A673 (cell line): ENCODE results near the gene RIMS4. TPM values are rescaled to one million over a fixed set of nuclear protein-coding genes. Genes with fewer than 3 reads are reported as not detected.

Experiments
- BruUV-seq: library from RNA; stranded (reverse); fragments of 400-500 nt; replicated peaks from 2 replicates; lab custom pipeline; 2021; lab: Mats Ljungman, UMichigan
- CTCF ChIA-PET: fragments of 300-600 bp; sonication (Branson Sonifier 250); formaldehyde crosslinking; loops from one replicate; lab custom pipeline; 2022; ENCODE audit warnings: antibody characterized with exemption; lab: Charles Lee
- POLR2A ChIA-PET: fragments of 300-600 bp; sonication (Branson Sonifier 250); formaldehyde crosslinking; loops from one replicate; lab custom pipeline; 2022; ENCODE audit warnings: antibody characterized with exemption; ENCODE audit not compliant: low non-redundant PET; lab: Charles Lee
- DNase-seq: peaks from one replicate; pipeline ENCODE4 v3.0.0-alpha.2; 2015; ENCODE audit warnings: low spot score
- H3K27ac ChIP-seq: fragments of 200-600 bp; sonication (generic); 2 replicates; pipeline ENCODE4 v1.5.1; 2016; ENCODE audit warnings: mixed run types, low read depth, mild to moderate bottlenecking, mixed read lengths, antibody characterized with exemption, low read length; ENCODE audit not compliant: poor library complexity, severe bottlenecking
- H3K27me3 ChIP-seq: fragments of 200-600 bp; sonication (generic); replicated peaks from 2 replicates; pipeline ENCODE4 v1.6.1; 2017; ENCODE audit warnings: mixed run types, low read depth, mild to moderate bottlenecking, mixed read lengths, antibody characterized with exemption, low read length; ENCODE audit not compliant: insufficient read depth, poor library complexity
- H3K36me3 ChIP-seq: fragments of 200-600 bp; sonication (generic); 2 replicates; pipeline ENCODE4 v1.6.1; 2016; ENCODE audit warnings: mixed run types, mild to moderate bottlenecking, mixed read lengths, antibody characterized with exemption, low read length; ENCODE audit not compliant: insufficient read depth, poor library complexity, severe bottlenecking
- H3K4me1 ChIP-seq: fragments of 200-600 bp; sonication (generic); 2 replicates; pipeline ENCODE4 v1.6.1; 2017; ENCODE audit warnings: mixed run types, mild to moderate bottlenecking, mixed read lengths, antibody characterized with exemption, low read length; ENCODE audit not compliant: insufficient read depth, poor library complexity, severe bottlenecking
- H3K4me3 ChIP-seq: fragments of 200-600 bp; sonication (generic); 2 replicates; pipeline ENCODE4 v1.5.1; 2016; ENCODE audit warnings: low read depth, mixed run types, mild to moderate bottlenecking, mixed read lengths, low read length; ENCODE audit not compliant: poor library complexity, severe bottlenecking
- H3K9me3 ChIP-seq: fragments of 200-600 bp; sonication (generic); 2 replicates; pipeline ENCODE4 v1.6.1; 2016; ENCODE audit warnings: mixed run types, low read depth, mild to moderate bottlenecking, mixed read lengths, antibody characterized with exemption, low read length; ENCODE audit not compliant: poor library complexity, severe bottlenecking
- CTCF ChIP-seq: fragments of 300-800, 200-600 bp; sonication (generic); conservative IDR thresholded peaks from 2 replicates; pipeline ENCODE4 v1.5.1; 2017; ENCODE audit warnings: low read depth, mild to moderate bottlenecking, antibody characterized with exemption, low read length, moderate library complexity, mixed read lengths
- EZH2 ChIP-seq: fragments of 200-600 bp; sonication (generic); IDR thresholded peaks from 2 replicates; pipeline ENCODE4 v1.6.1; 2017; ENCODE audit warnings: borderline replicate concordance, low read depth, mild to moderate bottlenecking, mixed read lengths, antibody characterized with exemption, low read length; ENCODE audit not compliant: poor library complexity, severe bottlenecking
- intact Hi-C: fragments of 100-400 bp; cut with micrococcal nuclease; formaldehyde crosslinking; loops from one replicate; pipeline ENCODE4 v1.10.0; 2022; ENCODE audit not compliant: unreplicated experiment
- total RNA-seq: library from RNA; stranded (reverse); gene quantifications from 2 replicates; pipeline ENCODE4 v1.2.3, GENCODE V29; 2021

The RIMS4 gene
- total RNA-seq, 1 experiment from 2014 or later, result 0.39 TPM

- no peaks in the 10 kb centered on the region for H3K4me1 ChIP-seq
- intact Hi-C loops, result no loop called here
- no peak overlapping the region for H3K4me3 ChIP-seq
- BruUV-seq, result no TSS peak
- DNase-seq, result no peak
- peaks cover 37% of the 10 kb centered on the region for H3K27me3 ChIP-seq
- no peak overlapping the region for H3K27ac ChIP-seq
- CTCF ChIA-PET, result no interaction called here
- no peaks in the 10 kb centered on the region for H3K36me3 ChIP-seq
- TF ChIP-seq CTCF, result no peak
- TF ChIP-seq EZH2, result no peak
- POLR2A ChIA-PET, result no interaction called here
- H3K9me3 ChIP-seq, result no peaks in the 10 kb centered on the region
Observed at GRCh38 chr20:44839481-44839880, 29.1 kb upstream of the RIMS4 start.

DNA sequence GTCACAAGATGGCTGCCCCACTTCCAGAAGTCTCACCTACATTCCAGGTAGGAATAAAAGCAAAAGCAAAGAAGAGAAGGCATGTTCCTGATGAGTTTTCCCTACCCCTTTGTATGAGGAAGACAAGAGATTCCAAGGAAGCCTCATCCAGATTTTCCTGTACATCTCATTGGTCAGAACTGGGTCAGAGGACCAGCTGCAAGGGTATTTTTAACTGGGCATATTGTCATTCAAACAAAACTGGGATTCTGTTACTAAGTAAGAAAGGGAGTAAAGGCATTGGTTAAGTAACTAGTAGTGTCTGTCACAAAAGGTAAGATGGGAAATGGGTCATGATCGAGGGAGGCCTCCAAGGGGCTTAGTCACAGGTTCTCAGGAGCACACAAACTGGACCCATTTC lies 28.2 kb upstream of the RIMS4 start:
- ChIA-PET POLR2A (no interaction called here), CTCF (no interaction called here)
- no peaks in the 10 kb centered on the region for H3K9me3 ChIP-seq
- no peak overlapping the region for H3K4me3 ChIP-seq
- peaks cover 37% of the 10 kb centered on the region for H3K27me3 ChIP-seq
- TF ChIP-seq EZH2 (no peak), CTCF (no peak)
- H3K4me1 ChIP-seq, result no peaks in the 10 kb centered on the region
- BruUV-seq, result no TSS peak
- no peaks in the 10 kb centered on the region for H3K36me3 ChIP-seq
- DNase-seq, result no peak
- H3K27ac ChIP-seq, result no peak overlapping the region
- intact Hi-C loops, result no loop called here

GRCh38 chr20:44837946-44838345 lies 27.6 kb upstream of the RIMS4 start:
- DNase-seq, result no peak
- ChIA-PET POLR2A (interaction anchor here (0.5 kb wide), 1 partner anchor 297 kb away, joined by 4 read pairs; no protein-coding TSS in a partner anchor), CTCF (no interaction called here)
- Histone ChIP-seq H3K27ac (no peak overlapping the region), H3K9me3 (no peaks in the 10 kb centered on the region), H3K36me3 (no peaks in the 10 kb centered on the region), H3K4me1 (no peaks in the 10 kb centered on the region), H3K27me3 (peaks cover 41% of the 10 kb centered on the region), H3K4me3 (no peak overlapping the region)
- BruUV-seq, result no TSS peak
- TF ChIP-seq EZH2 (no peak), CTCF (no peak)
- intact Hi-C loops, result no loop called here
